HG02763 (cell line): ENCODE measurements around the gene PDE7B.
"Not testable (repeated sequence)": the region's sequence is repeated elsewhere in the genome, so short reads cannot be mapped to it uniquely, and the experiment has no call there.

ENCODE experiments used
- ATAC-seq: cut with Tn5 transposase; IDR thresholded peaks from one replicate; pipeline ENCODE4 v1.9.1; 2021; ENCODE audit warnings: mild to moderate bottlenecking, moderate library complexity; ENCODE audit not compliant: unreplicated experiment

PDE7B gene

GRCh38 chr6:136213853-136214252, 362.4 kb downstream of the PDE7B start:
- ATAC-seq, result no peak

DNA sequence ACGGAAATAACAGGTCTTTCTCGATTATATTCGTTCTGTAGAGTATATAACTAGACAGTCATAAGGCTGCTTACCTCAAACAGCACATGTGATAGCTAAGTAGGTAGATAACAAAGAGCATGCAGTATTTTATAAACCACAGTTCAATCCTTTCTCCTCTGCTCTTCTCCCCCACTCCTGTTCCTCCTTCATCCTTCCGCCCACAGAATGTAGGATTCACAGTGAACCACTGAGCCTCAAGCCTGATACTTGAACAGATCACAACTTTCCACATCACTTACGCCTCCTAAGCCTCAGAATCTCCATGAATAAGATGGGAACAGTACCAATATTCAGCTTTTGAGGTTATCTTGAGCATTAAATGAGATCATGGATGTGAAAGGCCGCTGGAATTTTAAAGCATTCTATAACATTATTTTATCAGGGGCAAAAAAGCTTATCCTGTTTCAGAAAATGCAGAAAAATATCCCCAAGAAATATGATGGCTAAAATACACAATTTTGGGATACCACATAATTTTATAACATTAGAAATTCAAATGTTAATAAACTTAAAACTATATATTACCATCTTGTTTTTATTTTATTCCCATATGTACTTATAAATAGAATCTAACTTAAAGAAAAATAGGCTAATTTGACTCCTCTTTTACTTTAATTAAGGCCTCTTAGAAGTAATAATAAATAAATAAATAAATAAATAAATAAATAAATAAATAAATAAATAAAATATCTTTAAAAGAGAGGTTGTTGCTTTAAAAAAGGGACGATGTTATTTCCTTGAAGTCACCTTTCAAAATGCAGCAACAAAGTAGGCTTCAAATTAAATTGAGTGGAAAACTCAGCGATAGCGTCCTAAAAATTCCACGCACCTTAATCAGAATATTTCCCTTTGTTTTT, 365.3 kb downstream of the PDE7B start:
- ATAC-seq, result no peak

DNA sequence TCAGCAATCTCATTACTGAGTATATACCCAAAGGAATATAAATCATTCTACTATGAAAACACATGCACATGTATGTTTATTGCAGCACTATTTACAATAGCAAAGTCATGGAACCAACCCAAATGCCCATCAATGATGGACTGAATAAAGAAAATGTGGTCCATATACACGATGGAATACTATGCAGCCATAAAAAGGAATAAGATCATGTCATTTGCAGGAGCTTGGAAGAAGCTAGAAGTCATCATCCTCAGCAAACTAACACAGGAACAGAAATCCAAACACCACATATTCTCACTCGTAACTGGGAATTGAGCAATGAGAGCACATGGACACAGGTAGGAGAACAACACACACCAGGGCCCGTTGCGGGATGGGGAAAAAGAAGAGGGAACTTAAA, 373.5 kb downstream of the PDE7B start:
- not testable (repeated sequence) for ATAC-seq

DNA sequence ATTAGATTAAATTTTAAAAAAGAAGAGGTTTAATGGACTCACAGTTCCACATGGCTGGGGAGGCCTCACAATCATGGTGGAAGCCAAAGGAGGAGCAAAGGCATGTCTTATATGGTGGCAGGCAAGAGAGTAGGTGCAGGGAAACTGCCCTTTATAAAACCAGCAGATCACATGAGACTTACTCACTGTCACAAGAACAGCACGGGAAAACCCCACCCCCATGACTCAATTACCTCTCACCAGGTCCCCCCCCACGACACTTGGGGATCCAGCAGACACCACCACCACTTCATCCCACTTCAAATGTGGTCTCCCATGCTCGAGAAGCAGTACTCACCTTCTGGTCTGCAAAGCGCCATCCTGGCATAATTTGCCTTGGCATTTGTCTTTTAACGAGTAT, 374.0 kb downstream of the PDE7B start:
- ATAC-seq, result no peak

DNA sequence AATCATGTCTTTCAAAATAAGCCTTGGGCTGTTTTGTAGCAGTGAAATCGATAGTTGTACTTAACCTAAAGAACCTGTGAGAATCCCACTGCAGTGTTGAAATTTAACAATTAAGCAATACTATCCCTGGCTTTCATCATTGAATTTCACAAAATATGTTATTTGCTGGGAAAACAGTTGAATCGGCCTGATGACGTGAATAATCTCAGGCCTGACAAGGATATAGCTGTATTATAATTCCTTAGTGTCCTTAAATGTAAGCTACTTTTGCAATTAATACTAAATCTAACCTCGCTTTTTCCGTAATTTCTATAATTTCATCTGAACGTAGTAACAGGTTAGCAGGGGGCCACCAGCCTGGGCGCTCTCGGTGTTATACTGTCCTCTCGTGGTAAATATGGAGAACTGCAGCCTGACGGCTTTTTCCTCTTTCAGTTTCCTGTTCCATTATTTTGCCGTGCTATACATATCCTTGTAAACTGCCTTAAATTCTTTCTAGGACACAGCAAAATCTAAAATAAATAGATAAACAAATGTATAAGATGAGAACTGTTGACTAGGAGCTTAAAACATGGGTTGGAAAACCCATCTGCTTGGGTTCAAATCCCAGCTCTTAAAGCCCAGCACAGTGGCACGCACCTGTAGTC, 374.6 kb downstream of the PDE7B start:
- ATAC-seq, result peak; percentile 67

DNA sequence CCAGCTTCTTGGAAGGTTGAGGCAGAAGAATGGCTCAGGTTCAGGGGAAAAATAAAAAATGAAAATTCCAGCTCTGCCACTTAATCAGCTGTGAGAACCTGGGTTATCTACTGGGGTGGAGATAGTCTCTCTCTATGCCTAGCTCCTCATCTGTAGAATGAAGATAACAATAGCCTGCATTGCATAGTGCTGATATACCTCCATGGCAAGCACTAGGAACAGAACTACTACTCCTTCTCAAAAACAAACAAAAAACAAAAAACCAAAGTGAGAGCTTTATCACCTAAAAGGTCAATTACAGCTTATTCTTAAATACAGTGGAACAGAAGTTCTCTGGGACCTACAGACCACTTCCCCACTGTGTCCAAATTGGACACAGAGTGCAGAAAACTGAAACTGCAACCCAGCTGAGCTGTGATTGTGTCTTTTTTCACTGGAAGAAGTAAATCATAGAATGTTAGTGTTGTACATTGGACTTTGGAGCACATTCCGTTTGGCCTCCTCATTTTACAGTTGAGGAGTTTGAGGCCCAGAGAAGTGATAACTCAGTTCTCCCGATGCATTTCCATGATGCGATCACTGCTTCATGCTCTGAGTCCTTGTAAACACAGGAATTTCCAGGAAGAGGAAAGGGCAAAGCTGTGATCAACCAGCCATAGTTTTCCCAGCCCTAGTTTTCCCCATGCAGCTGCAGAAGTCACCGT, 375.3 kb downstream of the PDE7B start:
- peak; percentile 21 for ATAC-seq

- ATAC-seq, result no peak
These were observed 377.3 kb downstream of the PDE7B start for GRCh38 chr6:136228814-136229213.

DNA sequence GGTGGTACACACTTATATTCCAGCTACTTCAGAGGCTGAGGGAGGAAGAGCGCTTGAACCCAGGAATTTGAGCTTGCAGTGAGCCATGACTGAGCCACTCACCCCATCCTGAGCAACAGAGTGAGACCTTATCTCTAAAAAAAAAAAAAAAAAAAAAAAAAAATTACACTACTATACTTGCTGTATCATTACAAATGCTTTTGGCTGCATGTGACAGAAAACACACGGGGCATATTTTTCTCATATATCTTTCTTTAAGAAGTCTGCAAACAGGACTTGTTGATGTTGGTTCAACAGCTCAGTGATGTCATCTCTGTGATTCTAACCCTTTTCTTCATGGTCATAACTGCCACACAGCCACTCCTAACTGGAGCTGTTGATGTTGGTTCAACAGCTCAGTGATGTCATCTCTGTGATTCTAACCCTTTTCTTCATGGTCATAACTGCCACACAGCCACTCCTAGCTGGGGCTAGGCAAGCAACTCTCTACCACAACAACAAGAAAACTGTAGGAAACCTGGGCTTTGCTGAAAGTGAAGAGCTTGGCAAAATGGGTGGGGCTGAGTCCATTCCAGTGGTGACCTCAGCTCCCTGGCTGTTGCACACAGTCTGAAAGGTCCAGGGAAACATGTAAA, 378.8 kb downstream of the PDE7B start:
- ATAC-seq, result no peak

DNA sequence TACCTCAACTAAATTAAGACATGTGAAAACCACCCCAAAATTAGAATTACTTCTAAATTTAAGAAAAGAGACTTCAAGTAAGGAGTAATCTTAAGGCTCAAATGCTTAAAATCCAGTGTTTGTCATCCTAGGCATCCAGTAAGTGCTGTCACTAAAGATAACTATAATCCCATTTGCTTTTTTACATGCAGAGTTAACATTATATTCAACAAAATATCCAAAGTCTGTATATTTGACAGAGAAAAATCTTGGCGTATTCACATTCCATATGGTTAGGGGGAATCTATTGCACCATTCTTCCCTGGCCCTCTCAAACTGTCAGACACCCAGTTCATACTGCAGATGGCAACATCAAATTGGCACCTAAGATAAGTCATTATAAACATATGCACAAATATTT, 381.2 kb downstream of the PDE7B start:
- ATAC-seq, result no peak

DNA sequence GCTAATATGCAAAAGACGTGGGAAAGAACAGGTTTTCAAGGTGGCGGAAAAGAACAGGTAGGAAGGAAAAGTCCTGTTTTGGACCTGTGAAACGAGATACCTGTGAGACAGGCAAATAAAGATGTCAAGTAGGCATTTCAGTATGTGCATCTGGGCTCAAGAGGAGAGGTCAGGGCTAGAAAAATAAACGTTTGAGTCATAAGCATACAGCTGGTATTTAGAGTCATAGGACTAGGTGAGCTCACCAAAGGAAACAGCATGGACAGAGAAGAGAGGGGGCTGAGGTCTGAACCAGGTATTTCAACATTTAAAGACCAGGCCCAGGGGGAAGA, 383.7 kb downstream of the PDE7B start:
- no peak for ATAC-seq

- no peak for ATAC-seq
These were observed 385.2 kb downstream of the PDE7B start for GRCh38 chr6:136236466-136237293.

DNA sequence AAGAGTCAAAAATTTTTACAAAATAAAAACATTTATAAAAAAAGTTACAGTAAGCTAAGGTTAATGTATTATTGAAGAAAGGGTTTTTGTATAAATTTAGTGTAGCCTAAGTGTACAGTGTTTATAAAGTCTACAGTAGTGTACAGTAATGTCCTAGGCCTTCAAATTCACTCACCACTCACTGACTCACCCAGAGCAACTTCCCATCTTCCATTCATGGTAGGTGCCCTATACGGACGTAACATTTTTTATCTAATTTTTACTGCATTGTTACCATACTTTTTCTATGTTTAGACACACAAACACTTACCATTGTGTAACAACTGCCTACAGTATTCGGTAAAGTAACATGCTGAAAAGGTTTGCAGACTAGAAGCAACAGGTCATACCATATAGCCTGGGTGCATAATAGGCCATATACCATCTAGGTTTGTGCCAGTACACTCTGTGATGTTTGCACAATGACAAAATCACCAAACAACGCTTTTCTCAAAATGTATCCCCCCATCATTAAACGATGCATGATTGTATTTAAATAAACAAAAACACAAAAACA, 392.6 kb downstream of the PDE7B start:
- ATAC-seq, result no peak
